GM12878 (cell line): ENCODE measurements around the gene SCAP. TPM values are rescaled to one million over a fixed set of nuclear protein-coding genes. Genes with fewer than 3 reads are reported as not detected.

ENCODE experiments used
- ATAC-seq: fragments of 200-7000 bp; cut with Tn5 transposase; 3 replicates; pipeline ENCODE4 v1.9.1; 2020; ENCODE audit warnings: mild to moderate bottlenecking, moderate library complexity
- BruUV-seq: library from RNA; stranded (reverse); fragments of 400-500 nt; replicated peaks from 2 replicates; lab custom pipeline; 2021; lab: Mats Ljungman, UMichigan
- CTCF ChIA-PET: fragments of 300-600 bp; sonication (Branson Sonifier 250); formaldehyde crosslinking; extraction: SDS; loops from one replicate; lab custom pipeline; 2021; ENCODE audit warnings: inconsistent platforms; lab: Yijun Ruan, JAX
- POLR2A ChIA-PET: fragments of 350-600 bp; formaldehyde crosslinking; extraction: SDS; loops from one replicate; lab custom pipeline; 2021; ENCODE audit warnings: inconsistent platforms; lab: Charles Lee
- RAD21 ChIA-PET: fragments of 300-600 bp; sonication (Branson Sonifier 250); formaldehyde crosslinking; loops from one replicate; lab custom pipeline; 2023; ENCODE audit warnings: antibody characterized with exemption; ENCODE audit not compliant: unreplicated experiment; lab: Charles Lee
- SMC1A ChIA-PET: fragments of 300-600 bp; sonication (Branson Sonifier 250); formaldehyde crosslinking; loops from one replicate; lab custom pipeline; 2023; ENCODE audit not compliant: unreplicated experiment, uncharacterized antibody; lab: Charles Lee
- DNase-seq: peaks from one replicate; pipeline ENCODE4 v3.0.0-alpha.2; 2011; ENCODE audit warnings: low read depth, low spot score
- FAIRE-seq: peaks from 3 replicates; lab custom pipeline; 2011; peaks lifted over from hg19 to GRCh38; lab: Jason Lieb, UNC
- H2AFZ ChIP-seq: 2 replicates; pipeline ENCODE4 v1.6.0; 2011; ENCODE audit warnings: low read depth, low read length, control low read depth; ENCODE audit not compliant: control insufficient read depth
- H3K27ac ChIP-seq: 2 replicates; pipeline ENCODE4 v1.5.1; 2011; ENCODE audit warnings: control low read depth; ENCODE audit not compliant: control insufficient read depth, insufficient read depth
- H3K27me3 ChIP-seq, 2 experiments: replicated peaks in 1 of 2; 2 replicates each; pipeline versions ENCODE4 v1.6.0 to v1.6.1; 2011; ENCODE audit warnings: low read length in 1 of 2; ENCODE audit not compliant: control insufficient read depth in 2 of 2, insufficient read depth in 2 of 2
- H3K36me3 ChIP-seq, 2 experiments: 2 replicates each; pipeline ENCODE4 v1.5.1; 2011; ENCODE audit warnings: low read length in 1 of 2; ENCODE audit not compliant: control insufficient read depth in 2 of 2, insufficient read depth in 2 of 2
- H3K4me1 ChIP-seq: 2 replicates; pipeline ENCODE4 v1.6.1; 2011; ENCODE audit warnings: mild to moderate bottlenecking, low read length, moderate library complexity, mixed read lengths; ENCODE audit not compliant: control insufficient read depth, insufficient read depth
- H3K4me2 ChIP-seq: 2 replicates; pipeline ENCODE4 v1.6.0; 2011; ENCODE audit warnings: control low read depth; ENCODE audit not compliant: control insufficient read depth, insufficient read depth
- H3K4me3 ChIP-seq: fragments of 200-600 bp; sonication (generic); 2 replicates; pipeline ENCODE4 v1.5.1; 2016
- H3K79me2 ChIP-seq: 2 replicates; pipeline ENCODE4 v1.6.0; 2011; ENCODE audit warnings: low read length; ENCODE audit not compliant: control insufficient read depth, insufficient read depth
- H3K9ac ChIP-seq: 2 replicates; pipeline ENCODE4 v1.8.0; 2011; ENCODE audit warnings: low read length, control low read depth, mixed read lengths; ENCODE audit not compliant: control insufficient read depth, insufficient read depth
- H3K9me3 ChIP-seq: replicated peaks from 3 replicates; pipeline ENCODE4 v1.5.1; 2011; ENCODE audit warnings: mild to moderate bottlenecking, low read length; ENCODE audit not compliant: control insufficient read depth, insufficient read depth
- H4K20me1 ChIP-seq: 2 replicates; pipeline ENCODE4 v1.6.0; 2011; ENCODE audit not compliant: control insufficient read depth, insufficient read depth
- ATF2 ChIP-seq: IDR thresholded peaks from 2 replicates; pipeline ENCODE4 v1.6.1; 2012; ENCODE audit warnings: low read length, inconsistent platforms
- CHD2 ChIP-seq: IDR thresholded peaks from 2 replicates; pipeline ENCODE4 v1.6.1; 2011; ENCODE audit warnings: low read depth, low read length, improper control_type of control experiment, borderline replicate concordance
- IKZF2 ChIP-seq, 2 experiments: fragments of 450-650 bp; IDR thresholded peaks; 2 replicates each; pipeline ENCODE4 v1.6.1; 2017; ENCODE audit warnings: mild to moderate bottlenecking in 2 of 2, moderate library complexity in 2 of 2
- JUND ChIP-seq: IDR thresholded peaks from 2 replicates; pipeline ENCODE4 v1.6.1; 2012; ENCODE audit warnings: low read depth, mild to moderate bottlenecking, low read length, improper control_type of control experiment, moderate library complexity
- PKNOX1 ChIP-seq: fragments of 450-650 bp; IDR thresholded peaks from 2 replicates; pipeline ENCODE4 v1.6.1; 2016; ENCODE audit warnings: mild to moderate bottlenecking
- RAD51 ChIP-seq: fragments of 450-650 bp; IDR thresholded peaks from 2 replicates; pipeline ENCODE4 v1.6.1; 2016; ENCODE audit warnings: moderate library complexity, mild to moderate bottlenecking, inconsistent platforms
- YY1 ChIP-seq: IDR thresholded peaks from 2 replicates; pipeline ENCODE4 v1.6.1; 2011; ENCODE audit warnings: low read depth, mild to moderate bottlenecking, low read length
- ZNF207 ChIP-seq: fragments of 450-650 bp; IDR thresholded peaks from 2 replicates; pipeline ENCODE4 v1.6.1; 2014; ENCODE audit warnings: antibody characterized with exemption, mild to moderate bottlenecking, borderline replicate concordance
- ZNF24 ChIP-seq: fragments of 450-650 bp; IDR thresholded peaks from 2 replicates; pipeline ENCODE4 v1.6.1; 2017; ENCODE audit warnings: antibody characterized with exemption, mild to moderate bottlenecking
- WGBS: methylation state at CpG from one replicate; pipeline ENCODE4 v1.1.6; 2016; ENCODE audit warnings: low lambda C conversion rate; ENCODE audit not compliant: insufficient replicate concordance, insufficient coverage; ENCODE audit errors: missing lambda C conversion rate; 5-methylcytosine and 5-hydroxymethylcytosine counted together
- in situ Hi-C: fragments of 300-500 bp; cut with MboI; formaldehyde crosslinking; loops from 9 replicates; pipeline ENCODE4 v1.14.3; 2018; ENCODE audit warnings: mixed read lengths
- intact Hi-C: fragments of 100-400 bp; cut with micrococcal nuclease; formaldehyde crosslinking; loops from one replicate; pipeline ENCODE4 v1.14.2; 2022; ENCODE audit not compliant: unreplicated experiment
- polyA plus RNA-seq, 11 experiments: library from polyadenylated mRNA; depleted of rRNA in 4 of 11; unstranded in 6 of 11; stranded (reverse) in 5 of 11; fragments of >200 nt; fragmentation: Nextera tagmentation in 4 of 11; fragmentation: Illumina TruSeq in 1 of 11; extraction: Ambion mirVana in 4 of 11; extraction: Trizol in 1 of 11; gene quantifications; 1 replicate in 1 of 11; 2 replicates in 10 of 11; pipeline versions ENCODE4 v1.2.1 to v1.2.3, GENCODE V29; 2011 to 2016; ENCODE audit warnings: inconsistent platforms in 2 of 11, missing spikeins in 2 of 11, low read depth in 1 of 11
- total RNA-seq, 4 experiments: library from RNA; depleted of rRNA in 3 of 4; stranded (reverse); fragments of >200 nt in 3 of 4; fragmentation: Illumina TruSeq in 1 of 4; extraction: Trizol in 1 of 4; gene quantifications; 2 replicates each; pipeline versions ENCODE4 v1.2.1 to v1.2.3, GENCODE V29; 2013 to 2021
- TF ChIP-seq, protein P1 (sequence below): fragments of 450-650 bp; IDR thresholded peaks from 2 replicates; pipeline ENCODE4 v1.6.1; 2014; ENCODE audit warnings: mild to moderate bottlenecking

Gene SCAP
- total and polyA plus RNA-seq, 10 of the 15 experiments (the other 5 are each of a cell fraction or from before 2014, with no cell fraction given), result 1.5 to 64.1 (median 27.9) TPM

- no peak overlapping the region for H3K4me2 ChIP-seq
- in situ Hi-C loops, result no loop called here
- 86% methylated on average over 25 of the region's 26 CpGs for WGBS
- ChIA-PET POLR2A (no interaction called here), SMC1A (no interaction called here), CTCF (interaction anchor here (1.4 kb wide), 1 partner anchor 11 kb away, joined by 4 read pairs; no protein-coding TSS in a partner anchor), RAD21 (no interaction called here)
- no peaks in the 10 kb centered on the region for H3K9me3 ChIP-seq
- DNase-seq (no peak), FAIRE-seq (no peak), ATAC-seq (no peak)
- H3K4me1 ChIP-seq, result no peaks in the 10 kb centered on the region
- peaks cover 23 to 68% of the 10 kb centered on the region in 2 experiments for H3K36me3 ChIP-seq
- H3K27ac ChIP-seq, result no peak overlapping the region
- no peaks in the 10 kb centered on the region; the same call in 1 of the 2 replicates for H4K20me1 ChIP-seq
- H3K9ac ChIP-seq, result no peak overlapping the region
- no TSS peak for BruUV-seq
- no peaks in the 10 kb centered on the region for H3K79me2 ChIP-seq
- no peak overlapping the region for H3K4me3 ChIP-seq
- no peak overlapping the region for H2AFZ ChIP-seq
- no peak for TF ChIP-seq CHD2
- TF ChIP-seq ATF2, result no peak
- no peak for TF ChIP-seq PKNOX1
- no peak for TF ChIP-seq ZNF24
- no peak for TF ChIP-seq RAD51
- TF ChIP-seq, protein P1, sequence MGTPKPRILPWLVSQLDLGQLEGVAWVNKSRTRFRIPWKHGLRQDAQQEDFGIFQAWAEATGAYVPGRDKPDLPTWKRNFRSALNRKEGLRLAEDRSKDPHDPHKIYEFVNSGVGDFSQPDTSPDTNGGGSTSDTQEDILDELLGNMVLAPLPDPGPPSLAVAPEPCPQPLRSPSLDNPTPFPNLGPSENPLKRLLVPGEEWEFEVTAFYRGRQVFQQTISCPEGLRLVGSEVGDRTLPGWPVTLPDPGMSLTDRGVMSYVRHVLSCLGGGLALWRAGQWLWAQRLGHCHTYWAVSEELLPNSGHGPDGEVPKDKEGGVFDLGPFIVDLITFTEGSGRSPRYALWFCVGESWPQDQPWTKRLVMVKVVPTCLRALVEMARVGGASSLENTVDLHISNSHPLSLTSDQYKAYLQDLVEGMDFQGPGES, result no peak
- no peak for TF ChIP-seq ZNF207
- no peak for TF ChIP-seq YY1
- TF ChIP-seq IKZF2 (IDR thresholded peaks at IDR 0.05), result no peak
- no peak for TF ChIP-seq JUND
- no peaks in the 10 kb centered on the region for H3K27me3 ChIP-seq
- intact Hi-C loops, result no loop called here
Observed at GRCh38 chr3:47409688-47410416, 65.9 kb downstream of the SCAP start.
